GM18498 (cell line): Measurements from ENCODE around the gene ANKS1A.

Source experiments
- ATAC-seq: cut with Tn5 transposase; IDR thresholded peaks from one replicate; pipeline ENCODE4 v1.9.1; 2021; ENCODE audit warnings: mild to moderate bottlenecking, moderate library complexity; ENCODE audit not compliant: unreplicated experiment

Gene ANKS1A

DNA sequence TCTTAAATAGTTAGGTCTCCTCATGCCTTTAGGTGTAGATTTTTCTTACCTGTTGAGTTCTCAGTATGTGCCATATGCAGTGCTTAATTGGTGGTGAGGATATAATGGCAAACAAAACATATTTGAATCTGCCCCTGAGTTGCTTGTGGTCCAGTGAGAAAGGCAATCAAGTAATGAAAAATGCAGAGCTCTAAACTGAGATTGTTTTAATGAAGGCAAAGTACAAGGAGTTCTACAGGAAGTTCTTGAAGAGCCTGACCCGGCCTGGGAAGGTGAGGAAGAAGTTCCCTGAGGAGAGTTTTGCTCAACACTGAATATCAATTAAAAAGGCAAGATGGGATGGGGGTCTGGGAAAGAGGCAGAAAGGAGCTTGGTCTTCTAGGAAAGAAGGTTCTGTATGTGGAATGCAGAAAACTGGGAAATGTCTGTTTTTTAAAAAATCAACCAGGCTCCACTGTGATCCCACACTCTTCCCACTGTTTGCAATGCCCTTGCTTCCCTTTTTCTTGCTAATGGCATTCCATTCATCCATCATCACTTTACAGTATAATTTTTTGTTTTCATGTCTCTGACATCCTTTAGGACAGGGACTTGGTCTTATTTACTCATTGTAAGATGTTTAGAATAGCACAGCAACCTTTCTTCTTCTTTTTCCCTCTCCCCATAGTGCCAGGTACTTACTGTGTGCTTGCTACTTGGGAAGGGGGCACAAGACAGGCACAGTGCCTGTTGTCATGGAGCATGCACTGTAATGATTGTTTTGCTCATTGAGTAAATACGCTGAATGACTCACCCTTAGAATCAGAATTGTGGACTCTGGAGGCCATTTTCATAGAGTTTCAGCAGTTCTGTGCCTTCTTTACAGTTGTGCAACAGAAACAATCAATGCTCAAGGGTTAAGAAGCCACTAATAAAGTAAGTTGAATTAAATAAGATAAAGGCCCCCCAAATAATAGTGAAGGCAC is 64.3 kb downstream of the ANKS1A start:
- ATAC-seq: no peak

DNA sequence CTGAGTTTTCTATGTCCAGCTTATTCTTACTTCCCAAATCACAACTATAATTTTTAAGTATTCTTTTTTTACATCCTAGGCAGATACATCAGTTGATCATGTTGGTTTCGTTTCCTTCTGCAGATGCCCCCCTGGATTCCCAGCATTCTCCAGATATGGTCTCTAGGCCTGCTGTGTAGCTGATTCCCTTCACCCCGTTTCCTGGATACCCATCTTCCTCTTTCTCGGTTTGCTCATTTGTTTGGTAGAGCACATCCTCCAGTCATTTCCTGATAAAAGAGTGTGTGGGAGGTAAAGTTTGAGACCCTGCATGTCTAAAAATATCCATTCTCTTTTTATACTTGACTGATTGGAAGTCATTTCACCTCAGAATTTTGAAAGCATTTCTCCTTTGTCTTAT is 66.4 kb downstream of the ANKS1A start:
- no peak for ATAC-seq

DNA sequence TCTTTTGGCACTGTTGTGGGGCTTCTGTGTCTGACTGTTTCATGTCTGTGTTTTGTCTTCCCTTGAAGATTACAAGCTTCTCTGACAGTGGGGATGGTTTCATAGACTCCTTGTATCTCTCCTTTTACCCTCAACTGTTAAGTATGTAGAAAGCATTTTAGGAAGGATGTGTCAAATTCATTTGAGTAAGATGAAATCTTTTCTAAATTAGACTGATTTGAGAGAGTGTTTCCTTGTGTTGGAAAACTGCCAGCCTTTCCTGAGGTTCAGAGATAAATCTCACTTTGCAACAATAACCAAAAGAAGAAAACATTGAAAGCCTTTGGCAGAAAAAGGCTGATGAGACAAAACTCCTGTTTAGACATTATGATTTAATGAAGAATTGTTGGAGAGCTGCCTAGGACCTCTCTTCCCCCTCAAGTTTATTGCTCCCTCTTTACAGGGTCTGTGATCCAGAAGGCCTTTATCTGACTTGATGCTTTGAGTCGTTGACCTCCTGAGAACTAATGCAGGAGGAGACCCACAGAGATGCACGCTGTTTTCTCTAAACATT is 68.3 kb downstream of the ANKS1A start:
- no peak for ATAC-seq

DNA sequence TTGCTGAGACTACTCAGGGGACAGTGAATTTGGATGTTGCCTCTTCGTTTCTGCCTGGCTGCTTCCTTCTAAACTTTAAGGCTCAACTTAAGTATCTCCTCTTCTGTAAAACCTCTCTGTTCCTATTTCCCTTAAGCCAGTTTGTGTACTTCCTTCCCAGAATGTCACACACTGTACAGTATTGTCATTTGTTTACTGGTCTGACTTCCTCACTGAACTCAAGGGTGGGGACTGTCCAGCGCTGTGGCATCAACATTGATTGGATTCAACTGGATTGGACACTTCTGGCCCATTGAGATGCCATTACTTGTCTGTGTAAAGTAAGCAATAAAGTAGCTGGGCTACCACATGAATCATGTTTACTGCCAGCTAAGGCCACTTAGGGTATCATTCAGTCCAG is 69.7 kb downstream of the ANKS1A start:
- no peak for ATAC-seq

DNA sequence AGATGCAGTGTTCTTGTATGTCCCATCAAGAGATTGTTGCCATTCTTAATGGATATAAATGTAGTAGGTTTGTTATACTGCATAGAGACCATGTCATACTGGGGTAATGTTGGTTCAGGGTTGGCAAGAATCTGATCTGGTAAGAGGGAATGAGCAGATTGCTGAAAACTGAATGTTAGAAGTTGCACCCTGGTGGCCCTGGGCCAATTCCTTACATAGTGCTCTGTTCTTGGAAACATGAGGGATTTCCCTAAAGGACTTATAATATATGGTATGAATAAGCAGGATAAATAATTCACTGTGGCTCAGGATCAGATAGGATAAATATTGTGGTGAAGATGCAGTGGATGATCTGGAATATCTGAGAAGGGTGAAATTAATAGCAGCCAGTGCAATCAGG is 70.2 kb downstream of the ANKS1A start:
- no peak for ATAC-seq

DNA sequence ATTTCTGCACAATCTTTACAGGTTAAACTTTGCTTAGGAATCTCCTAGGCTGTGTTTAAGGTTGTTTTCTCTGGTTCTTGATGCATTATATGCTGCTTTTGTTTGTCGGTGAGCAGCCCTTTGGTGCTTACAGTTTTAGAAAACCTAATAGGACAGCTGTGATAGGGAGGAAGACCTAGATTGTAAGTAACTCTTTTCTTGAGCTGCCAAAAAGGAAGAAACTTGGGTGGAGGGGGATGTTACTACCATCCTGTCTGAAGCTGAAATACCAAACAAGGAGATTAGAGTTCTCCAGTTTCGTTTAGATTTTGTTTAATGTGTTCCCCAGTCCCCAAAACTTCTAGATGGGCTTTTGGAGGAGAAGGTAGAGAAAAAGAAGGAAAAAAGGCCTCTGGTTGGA is 72.0 kb downstream of the ANKS1A start:
- ATAC-seq: no peak

DNA sequence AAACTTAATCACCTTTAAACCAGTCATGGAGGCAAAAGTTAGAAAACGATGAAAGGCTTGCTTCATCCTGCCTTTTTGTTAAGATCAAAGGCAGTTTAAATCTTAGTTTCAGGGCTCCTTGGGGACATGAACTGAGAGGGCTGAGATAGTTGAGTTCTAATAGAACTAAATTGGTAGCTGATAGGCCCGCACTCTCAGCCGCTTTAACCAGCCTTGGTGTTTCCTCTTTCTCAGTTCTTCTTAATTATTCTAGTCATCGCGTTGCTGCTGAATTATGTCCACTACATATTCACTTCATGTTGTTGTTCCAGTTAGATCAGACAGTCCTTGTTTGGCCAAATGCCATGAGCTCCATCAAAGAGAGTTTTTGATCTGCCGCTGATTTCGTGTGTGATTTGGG is 72.5 kb downstream of the ANKS1A start:
- no peak for ATAC-seq

DNA sequence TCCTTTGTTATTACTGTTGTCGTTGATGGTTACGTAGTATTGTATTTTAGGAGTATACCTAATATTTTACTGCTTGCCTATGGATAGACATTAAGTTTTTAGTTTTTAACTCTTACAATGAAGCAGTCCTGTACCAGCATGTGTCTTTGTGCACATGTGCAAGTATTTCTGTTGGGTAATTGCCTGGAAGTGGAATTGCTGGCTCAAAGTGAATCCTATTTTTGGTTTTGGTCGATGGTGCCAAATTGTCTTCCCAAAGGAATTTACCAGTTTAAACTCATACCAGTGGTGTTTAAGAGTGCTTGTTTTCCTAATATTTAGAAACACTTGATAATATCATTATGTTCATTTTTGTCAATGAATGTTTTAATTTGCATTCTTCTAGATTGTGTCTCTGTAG is 75.5 kb downstream of the ANKS1A start:
- no peak for ATAC-seq

DNA sequence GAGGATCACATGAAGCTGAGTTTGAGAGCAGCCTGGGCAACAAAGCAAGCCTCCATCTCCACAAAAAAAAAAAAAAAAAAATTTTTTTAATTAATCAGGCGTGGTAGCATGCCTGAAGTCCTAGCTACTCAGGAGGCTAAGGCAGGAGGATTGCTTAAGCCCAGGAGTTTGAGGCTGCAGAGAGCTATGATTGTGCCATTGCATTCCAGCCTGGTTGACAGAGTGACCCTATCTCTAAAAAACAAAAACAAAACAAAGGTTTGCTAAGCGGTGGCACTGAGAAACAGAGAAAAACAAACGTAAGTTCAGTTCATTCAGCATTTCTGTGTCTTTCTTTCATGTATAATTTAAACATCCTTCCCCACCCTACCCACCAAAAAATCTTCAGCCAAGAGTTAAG is 78.4 kb downstream of the ANKS1A start:
- no peak for ATAC-seq

DNA sequence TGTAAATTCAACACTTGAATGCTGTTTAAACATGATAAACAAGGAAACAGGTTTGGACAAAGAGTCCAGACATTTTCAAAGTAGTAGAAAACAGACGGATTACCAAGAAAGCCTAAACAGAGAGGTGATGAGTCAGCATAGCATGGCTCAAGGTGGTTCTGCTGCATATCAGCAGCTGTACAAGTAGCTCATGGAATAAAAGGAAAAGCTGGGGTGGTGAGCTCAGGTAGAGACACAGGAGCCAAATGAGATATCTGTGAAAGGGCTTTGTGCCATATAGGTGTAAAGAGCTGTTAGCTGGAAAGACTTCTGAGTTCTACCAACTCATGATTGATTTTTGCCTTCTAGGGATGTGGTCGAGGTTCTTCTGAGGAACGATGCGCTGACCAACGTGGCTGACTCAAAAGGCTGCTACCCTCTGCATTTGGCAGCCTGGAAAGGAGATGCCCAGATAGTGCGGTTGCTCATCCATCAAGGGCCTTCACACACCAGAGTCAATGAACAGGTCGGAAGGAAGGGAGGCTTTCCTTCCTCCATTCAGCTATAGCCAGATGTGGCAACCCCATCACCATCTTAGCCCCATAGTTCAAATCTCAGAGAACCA is 80.7 kb downstream of the ANKS1A start:
- no peak for ATAC-seq

DNA sequence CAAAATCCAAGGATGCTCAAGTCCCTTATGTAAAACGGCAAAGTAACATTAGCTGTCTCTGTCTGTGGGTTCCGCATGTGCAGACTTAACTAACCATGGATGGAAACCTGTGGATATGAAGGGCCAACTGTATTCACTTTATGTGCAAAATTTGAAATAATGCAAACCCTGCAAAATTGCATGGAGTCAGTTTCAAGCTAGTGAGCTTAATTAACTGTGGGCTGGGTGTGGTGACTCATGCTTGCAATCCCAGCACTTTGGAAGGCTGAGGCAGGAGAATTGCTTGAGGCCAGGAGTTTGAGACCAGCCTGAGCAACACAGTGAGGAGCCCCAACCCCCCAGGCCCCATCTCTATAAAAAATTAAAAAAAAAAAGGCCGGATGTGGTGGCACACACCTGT is 81.4 kb downstream of the ANKS1A start:
- no peak for ATAC-seq

DNA sequence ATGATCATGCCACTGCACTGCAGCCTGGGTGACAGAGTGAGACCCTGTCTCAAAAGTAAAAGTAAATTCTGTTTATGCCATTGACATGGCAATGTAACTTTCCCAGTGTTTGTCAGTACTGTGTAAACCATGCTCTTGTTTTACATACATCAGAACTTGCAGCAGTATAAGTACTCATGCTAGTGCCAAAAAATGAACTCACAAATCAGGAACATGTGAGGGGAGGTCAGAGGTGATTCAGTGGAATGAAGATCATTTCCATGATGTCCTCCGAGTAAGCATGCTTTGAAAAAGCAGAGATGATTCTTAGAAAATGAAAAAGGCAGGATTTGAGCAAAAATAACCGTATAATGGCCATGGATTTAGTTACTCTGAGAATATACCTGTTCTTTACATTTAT is 81.9 kb downstream of the ANKS1A start:
- ATAC-seq: no peak

DNA sequence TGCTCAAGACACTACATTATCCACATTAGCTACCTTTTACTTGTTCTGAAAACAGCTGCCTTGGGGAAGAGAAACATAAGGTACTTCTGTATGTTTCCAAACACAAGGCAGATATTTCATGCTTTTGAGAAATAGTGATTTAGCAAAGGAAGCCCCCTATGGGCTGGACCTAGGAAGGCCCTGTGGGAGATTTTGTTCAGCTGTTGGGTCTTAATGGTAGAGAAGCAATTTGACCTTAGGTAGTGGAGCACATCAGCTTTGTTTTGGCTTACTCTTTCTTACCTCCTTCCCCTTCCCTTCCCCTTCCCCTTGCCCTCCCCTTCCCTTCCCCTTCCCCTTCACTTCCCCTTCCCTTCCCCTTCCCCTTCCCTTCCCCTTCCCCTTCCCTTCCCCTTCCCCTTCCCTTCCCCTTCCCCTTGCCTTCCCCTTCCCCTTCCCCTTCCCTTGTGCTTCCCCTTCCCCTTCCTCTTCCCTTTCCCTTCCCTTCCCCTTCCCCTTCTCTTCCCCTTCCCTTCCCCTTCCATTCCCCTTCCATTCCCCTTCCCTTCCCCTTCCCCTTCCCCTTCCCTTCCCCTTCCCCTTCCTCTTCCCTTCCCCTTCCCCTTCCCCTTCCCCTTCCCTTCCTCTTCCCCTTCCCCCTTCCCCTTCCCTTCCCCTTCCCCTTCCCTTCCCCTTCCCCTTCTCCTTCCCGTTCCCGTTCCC is 84.6 kb downstream of the ANKS1A start:
- ATAC-seq: no peak

DNA sequence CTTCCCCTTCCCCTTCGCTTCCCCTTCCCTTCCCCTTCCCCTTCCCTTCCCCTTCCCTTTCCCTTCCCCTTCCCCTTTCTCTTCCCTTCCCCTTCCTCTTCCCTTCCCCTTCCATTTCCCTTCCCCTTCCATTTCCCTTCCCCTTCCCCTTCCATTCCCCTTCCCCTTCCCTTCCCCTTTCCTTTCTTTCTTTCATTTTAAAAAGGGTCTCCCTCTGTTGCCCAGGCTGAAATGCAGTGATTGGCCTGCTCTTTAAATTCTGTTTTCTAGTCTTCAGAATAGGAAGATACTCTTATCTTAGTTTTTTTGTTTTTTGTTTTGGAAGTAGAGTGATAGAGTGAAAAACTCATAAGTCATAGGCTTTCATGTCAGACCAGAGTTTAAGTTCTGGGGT is 85.2 kb downstream of the ANKS1A start:
- no peak for ATAC-seq

DNA sequence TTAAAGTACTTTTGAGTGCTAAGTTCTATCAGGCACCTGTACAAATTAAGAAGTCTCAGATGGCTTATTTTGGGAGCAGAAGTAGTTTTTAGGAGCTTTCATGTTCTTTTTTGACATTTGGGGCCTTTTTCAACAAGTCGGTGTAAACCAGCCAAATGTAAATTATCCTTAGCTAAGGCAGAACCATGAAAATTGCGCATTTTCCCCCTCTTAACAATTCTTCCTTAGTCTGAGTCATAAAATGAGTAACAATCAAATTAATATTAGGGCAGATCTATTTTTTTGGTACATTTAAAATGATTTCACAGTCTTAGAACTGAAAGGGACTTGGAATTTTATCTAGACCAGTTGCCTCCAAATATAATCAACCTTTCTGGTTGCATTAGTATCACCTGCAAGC is 87.2 kb downstream of the ANKS1A start:
- no peak for ATAC-seq

DNA sequence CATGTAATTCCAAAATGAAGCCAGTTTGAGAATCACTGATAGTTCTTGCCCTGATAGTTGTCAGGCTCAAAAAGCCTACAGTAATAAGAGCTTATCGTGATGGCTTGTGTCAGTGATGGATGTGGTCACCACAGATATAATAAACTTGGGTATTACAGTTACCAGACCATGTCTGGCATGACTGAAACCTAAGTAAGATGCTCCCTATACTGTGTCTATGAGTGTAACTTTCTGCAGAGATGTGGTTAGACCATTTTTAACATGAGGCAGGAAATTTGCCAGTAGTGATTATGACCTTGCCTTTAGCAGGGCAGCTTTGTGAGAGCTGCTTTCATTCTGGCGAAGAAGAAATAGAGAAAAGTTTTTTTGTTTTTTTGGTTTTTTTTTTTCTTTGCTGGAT is 90.2 kb downstream of the ANKS1A start:
- no peak for ATAC-seq

DNA sequence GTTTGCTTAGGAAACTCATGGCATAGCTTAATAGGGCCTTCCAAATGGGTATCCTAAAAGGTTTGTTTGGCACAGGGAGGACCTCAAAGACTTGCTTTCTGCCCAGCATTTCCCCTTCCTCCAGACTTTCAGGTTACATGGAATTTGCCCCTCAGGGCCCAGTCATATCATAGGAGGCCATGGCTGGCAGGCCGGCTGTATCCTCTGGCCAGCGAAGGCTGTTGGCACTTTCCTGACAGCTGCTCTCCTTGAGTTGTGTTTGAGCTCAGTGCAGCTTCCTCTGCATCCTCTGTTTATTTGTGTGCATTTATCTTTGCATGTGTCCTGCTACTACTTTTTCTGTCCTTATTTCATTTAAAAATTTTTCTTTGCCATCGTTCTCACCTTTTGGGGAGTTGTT is 90.9 kb downstream of the ANKS1A start:
- no peak for ATAC-seq

DNA sequence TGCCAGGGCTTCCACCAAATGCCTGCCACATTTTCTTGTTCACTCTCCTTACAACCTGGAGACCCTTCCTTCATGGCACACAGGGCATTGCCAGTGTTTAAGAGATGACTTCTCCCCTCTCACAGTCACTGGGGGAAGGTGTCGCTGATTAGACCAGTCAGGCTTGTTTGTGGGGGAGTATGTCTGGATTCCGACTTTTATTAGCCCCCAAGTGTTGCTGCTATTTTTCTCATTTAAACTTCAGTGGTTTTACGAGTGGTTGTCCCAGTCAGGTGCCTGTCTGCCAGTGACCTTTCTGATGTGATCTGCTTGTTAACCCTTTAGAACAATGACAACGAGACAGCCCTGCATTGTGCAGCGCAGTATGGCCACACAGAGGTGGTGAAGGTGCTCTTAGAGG is 92.3 kb downstream of the ANKS1A start:
- no peak for ATAC-seq

DNA sequence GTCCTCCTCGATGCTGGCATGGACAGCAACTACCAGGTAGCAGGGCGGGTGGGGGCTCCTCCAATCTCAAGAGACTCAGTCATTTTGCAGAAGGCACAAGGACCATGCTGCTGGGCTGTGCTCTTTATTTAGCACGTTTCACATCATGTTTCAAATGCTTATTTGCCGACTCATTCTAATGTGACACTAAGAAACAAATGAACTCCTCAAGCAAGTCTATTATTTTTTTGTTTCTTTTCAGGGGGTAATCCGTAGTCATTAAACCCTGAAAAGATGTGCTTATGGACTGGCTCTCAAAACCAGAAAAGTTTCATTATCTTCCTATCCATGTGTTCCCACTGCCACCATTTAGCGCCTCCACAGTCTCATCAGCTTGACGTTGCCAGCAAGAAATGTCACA is 92.9 kb downstream of the ANKS1A start:
- ATAC-seq: no peak

DNA sequence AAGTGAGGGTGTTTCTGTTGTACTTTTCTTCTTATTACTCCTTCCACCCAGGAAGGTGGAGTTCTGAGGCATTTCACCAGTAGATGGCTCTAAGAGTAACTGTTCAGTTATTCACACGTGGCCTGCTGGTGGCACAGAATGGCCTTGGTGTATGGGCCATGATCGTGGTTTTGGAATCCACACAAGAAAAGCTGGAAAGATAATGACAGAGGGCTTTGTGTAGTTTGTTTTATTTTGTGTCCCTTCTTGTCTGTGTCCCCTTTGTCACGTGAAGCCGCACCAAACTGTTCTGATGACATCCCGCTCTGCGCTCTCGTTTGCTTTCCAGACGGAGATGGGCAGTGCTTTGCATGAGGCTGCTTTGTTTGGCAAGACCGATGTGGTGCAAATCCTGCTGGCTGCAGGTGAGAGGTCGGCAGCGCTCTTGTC is 93.4 kb downstream of the ANKS1A start:
- no peak for ATAC-seq

DNA sequence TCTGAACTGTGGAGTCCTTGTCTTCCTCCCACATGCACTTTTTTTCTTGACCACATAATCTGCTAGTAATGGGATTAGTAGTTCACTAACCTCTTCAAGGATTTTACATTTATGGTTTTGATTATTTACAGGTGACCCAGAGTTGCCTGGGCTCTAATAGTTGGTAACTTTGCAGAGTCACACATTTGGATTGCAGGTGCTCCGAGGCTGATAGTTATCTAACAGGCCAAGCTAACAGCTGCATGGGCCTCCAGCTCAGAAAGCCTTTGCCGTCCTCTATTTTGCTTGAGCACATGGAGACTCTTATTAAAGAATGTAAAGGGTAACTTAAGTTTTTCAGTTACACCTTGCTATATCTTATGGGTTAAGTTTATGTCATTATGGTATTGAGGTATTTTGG is 95.4 kb downstream of the ANKS1A start:
- no peak for ATAC-seq

DNA sequence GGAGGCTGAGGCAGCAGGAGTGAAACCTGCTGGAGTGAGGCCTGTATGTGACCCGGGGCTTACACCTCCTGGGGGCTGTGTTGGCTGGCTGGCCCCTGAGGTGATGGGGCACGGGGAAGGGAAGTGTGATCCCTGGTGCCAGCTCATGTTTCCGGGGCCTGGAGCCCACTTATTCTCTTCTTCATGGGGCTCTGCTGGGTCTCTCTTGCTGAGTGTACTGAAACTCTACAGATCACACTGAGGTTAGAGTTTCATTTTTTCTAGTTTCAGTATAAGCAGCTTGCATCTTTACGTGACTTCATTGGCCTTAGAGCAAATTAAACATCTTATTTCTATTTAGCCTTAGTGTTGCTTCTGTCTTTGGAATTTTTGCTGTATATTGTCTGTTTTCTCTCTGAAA is 96.2 kb downstream of the ANKS1A start:
- no peak for ATAC-seq
